Right kidney (tissue), 1 donor: ENCODE data around the gene RBBP8NL.
A peak's percentile ranks its signal among the peaks of the same experiment; 100 is the strongest.

Experiments
- DNase-seq: peaks from one replicate; pipeline ENCODE4 v3.0.0-alpha.2; 2016

RBBP8NL gene

DNA sequence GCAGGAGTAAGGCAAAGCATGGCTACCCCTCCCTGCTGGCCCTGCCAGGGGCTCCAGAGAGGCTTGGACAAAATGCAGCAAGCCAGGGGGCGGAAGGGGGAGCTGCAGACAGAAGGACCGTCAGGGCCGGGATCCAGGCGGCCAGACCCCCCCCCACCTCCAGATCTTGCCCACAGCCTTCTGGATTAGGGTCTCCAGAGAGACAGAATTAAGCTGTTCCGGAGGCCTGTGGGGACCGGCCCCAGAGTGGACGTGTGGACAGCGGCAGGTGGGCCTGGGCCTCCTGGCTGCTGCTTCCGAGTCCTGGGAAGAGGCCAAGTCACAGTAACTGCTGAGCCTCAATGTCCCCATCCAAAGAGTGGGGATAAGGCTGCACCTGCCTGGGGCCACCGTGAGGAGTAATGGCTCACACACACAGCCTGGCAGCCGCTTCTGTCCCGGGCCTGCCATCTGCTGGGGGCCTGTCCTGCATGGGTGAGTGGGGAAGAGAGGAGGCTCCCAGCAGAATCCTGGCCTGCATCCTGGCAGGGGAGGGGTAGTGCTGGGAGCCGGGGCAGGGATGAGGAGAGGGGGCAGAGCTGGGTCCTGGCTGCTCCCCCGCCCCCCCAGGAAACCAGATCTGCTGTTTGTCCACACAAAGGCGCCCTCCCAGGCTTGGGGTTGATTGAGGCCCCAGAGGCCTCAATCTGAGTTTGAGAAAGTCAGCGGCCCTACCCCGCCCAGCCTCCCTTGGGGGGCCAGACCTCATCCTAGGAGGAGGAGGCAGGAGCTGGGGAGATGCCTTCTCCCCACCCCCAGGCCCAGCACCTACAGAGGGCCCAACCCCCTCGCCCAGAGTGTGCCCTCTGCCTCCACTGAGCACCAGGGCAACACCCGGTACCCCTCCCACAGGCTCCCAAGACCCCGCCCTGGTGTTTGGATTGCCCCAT lies 64.1 kb downstream of the RBBP8NL start:
- DNase-seq: peak; percentile 38

DNA sequence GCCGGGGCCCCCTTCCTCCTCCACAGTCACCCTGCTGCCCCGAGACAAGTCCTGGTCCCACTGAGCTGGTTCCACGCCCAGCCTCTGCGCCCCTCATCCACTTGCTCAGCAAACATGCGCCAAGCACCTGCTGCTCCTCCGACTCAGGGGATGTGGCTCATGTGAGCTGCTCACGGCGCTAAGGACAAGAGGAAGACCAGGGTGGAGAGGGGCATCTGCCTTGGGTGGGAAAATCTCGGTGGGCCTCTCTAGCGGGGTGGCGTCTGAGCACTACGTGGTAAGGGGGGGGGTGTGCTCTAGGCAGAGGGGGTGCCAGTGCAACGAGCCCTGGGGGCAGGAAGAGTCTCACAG lies 64.8 kb downstream of the RBBP8NL start:
- peak; percentile 41 for DNase-seq

DNA sequence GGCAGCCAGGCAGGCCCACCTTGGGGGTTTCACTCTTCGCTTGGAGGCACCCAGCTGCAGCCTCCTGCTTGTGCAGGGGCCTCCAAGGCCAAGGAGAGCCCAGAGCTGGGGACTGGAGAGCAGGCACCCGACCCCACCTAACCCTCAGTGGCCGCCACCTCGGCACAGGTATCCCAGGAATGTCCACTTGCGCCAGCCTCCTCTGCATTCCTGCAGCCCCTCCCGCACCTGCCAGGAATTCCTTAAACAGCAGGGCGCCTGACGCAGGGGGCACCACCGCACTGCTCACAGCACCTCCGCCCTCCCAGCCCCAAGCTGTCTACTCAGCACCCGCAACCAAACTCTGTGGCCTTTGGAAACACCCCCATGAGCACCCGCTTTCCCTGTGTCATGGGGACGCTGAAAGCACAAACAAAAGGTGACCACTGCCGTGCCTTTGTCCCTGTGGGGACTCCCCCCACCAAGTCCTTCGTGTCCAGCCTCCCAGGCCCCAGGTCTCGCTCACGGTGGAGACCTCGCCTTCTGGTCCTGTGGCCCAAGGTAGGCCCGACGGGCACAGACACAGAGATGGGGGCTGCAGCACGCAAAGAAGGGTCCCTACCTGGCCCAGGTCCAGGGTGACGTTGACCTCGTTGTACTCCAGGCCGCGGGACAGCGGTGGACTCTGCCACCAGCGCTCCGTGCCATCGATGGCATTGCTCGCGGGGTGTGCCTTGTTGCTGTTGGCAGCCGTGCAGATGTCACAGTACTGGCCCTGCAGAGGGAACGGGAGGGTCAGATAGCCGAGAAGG lies 65.3 kb downstream of the RBBP8NL start:
- peak; percentile 42 for DNase-seq

DNA sequence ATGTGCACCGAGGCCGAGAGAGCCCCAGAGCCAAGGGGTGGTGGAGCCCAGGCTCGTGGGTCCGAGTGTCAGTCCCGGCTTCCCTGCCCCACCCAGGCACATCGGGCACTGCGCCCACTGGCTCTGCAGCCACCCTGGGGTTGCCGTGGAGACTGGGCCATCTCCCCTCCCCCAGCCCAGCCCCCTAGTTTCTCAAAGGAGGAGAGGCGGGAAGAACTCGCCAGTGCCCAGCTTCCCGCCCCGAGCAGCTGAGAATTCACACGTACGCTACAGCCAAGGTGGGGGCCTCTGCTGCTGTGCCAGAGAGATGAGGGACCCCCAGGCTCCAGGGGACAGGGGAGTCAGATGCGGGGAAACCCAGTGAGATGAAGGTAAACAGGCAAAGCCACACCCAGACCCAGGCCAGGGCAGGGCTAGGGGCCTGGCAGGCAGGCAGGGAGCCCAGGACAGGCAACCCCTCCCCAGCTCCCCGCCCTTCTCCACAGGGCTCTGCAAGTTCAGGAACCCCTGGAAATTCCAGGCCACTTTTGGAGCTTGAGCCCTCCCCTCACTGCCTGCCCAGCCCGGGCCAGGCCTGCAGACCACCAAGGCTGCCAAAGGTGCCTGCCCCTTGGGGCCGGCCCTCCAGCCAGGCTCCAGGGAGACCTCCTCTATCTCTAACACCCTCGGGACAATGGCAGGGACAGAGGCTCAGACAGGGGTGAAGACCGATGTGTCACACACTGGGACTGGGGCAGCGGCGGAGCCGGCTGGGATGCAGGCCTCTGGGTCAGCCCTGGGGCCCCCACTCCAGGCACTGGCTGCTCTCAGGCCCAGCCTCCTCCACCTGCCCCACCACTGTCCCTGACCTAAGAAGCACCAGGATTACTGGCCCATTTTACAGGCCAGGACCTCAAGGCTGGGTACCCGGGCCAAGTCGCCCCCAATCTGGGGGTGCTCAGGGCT lies 66.2 kb downstream of the RBBP8NL start:
- peak; percentile 25 for DNase-seq
